ENCODE measurements around the gene PSMC3. TPM values are rescaled to one million over a fixed set of nuclear protein-coding genes. Genes with fewer than 3 reads are reported as not detected.

Gene PSMC3
- total and polyA plus RNA-seq, 9 of the 15 experiments (the other 6 are each of a cell fraction or from before 2014, with no cell fraction given) = 44.3 to 324 (median 240) TPM

DNA sequence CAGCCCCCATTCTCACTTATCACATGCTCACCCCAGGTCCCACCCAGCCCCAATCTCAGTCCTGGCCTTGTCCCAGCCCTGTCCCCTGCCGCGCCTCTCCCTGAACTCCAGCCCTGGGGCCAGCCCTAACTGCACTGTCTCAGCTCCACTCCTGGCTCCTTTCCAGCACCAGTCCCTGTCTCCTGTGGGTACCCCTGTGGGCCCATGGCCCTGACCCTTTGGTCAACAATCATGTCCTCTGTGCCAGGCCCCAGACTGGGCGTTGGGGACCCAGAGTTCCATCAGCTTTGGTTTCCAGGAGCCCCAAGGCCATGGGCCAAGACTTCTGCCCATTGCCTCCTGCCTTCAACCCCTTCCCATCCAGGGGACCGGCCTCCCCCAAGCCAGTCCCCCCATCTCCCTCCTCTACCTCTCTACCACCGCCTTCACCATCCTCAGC is 48.6 kb downstream of the PSMC3 start (continued):
- TF ChIP-seq ZBTB7A (IDR thresholded peaks at IDR 0.05; ENCODE audit: borderline replicate concordance, control insufficient read depth, low read depth, low read length) = 0 out of 2 replicates have a peak, but pooled peaks have one; percentile 6
- TF ChIP-seq ARHGAP35 (IDR thresholded peaks at IDR 0.05; ENCODE audit: partially characterized antibody) = no peak
- TF ChIP-seq PHF21A (IDR thresholded peaks at IDR 0.05; ENCODE audit: borderline replicate concordance, low read depth) = peak; percentile 81; the same call in 1 of the 2 replicates
- no peak for TF ChIP-seq SRSF9 (IDR thresholded peaks at IDR 0.05; ENCODE audit: borderline replicate concordance, low read depth, low read length)
- TF ChIP-seq CREB1 (IDR thresholded peaks at IDR 0.05) = no peak
- 0 out of 2 replicates have a peak, but pooled peaks have one; percentile 33 for TF ChIP-seq CREB1 (CRISPR knock-in tag; IDR thresholded peaks at IDR 0.05)
- TF ChIP-seq FOXK1 (CRISPR knock-in tag; IDR thresholded peaks at IDR 0.05; ENCODE audit: borderline replicate concordance) = 0 out of 2 replicates have a peak, but pooled peaks have one; percentile 33

DNA sequence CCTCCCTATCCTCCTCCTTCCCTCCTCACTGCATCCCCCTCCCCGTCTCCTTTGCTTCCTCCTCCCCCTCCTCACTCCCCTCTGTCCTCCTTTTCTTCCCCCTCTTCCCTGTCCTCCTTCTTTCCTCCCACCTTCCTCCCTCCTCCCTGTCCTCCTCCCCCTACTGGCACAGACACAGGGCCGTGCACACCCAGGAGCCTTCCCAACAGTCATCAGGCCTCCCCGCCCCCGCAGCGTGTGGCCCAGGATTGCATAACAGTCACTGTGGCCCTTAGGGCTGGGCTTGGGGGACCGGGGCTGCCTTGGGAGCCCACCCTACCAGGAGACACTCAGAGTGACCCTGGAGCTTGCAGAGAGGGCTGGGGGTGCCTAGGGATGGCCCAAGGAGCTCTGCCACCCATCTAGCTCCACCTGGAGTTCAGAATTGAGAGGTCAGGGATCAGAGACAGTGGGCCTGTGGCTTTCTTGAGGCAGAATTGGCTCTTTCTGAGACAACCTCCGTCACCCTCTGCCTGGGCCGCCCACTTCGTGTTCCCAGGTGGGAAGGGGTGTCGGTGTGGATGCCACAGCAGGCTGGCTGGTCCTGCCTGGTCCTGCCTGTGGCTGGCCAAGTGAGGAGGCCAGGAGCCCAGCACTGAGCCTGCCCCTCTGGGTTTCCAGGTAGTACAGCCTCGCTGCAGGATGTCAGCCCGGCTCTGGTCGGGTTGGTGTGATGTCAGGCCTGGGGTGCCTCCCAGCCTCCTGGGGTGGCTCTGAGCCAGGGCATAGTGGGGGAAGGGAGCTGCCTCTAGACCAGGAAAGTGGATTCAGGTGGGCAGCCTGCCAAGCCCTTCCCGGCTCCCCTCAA is 49.5 kb downstream of the PSMC3 start:
- FAIRE-seq = peak; percentile 74
- H3K4me3 ChIP-seq = peak overlapping the region; percentile 47
- DNase-seq (ENCODE audit: extremely low read depth in 1 of 4, low spot score in 3 of 4) = peak; percentile 65 to 82 (median 79)
- peak; percentile 51 for ATAC-seq
- H3K4me2 ChIP-seq (ENCODE audit: insufficient read depth, low read length) = peak overlapping the region; percentile 76
- no peaks in the 10 kb centered on the region for H3K27me3 ChIP-seq (ENCODE audit: control insufficient read depth in 2 of 2, insufficient read depth in 2 of 2, low read length in 2 of 2)
- H3K9me1 ChIP-seq (ENCODE audit: control insufficient read depth, insufficient read depth, low read length) = no peaks in the 10 kb centered on the region
- in situ Hi-C loops (cut with MboI) (no loop called here), intact Hi-C loops (cut with micrococcal nuclease) (loop anchor here (10.0 kb wide), 1 partner anchor 238 kb away; no protein-coding TSS in a partner anchor)
- H3K36me3 ChIP-seq (ENCODE audit: control insufficient read depth, insufficient read depth, low read length) = peaks cover 13% of the 10 kb centered on the region; the same call in 1 of the 3 replicates
- H3K9ac ChIP-seq (ENCODE audit: insufficient read depth in 1 of 2, low read depth in 2 of 2, low read length in 2 of 2) = peak overlapping the region; percentile 82 to 93
- POLR2A ChIA-PET = interaction anchor here (0.6 to 1.3 kb wide), 11 partner anchors 8 to 1446 kb away, joined by 3 read pairs; no protein-coding TSS in a partner anchor
- peaks cover 26% of the 10 kb centered on the region for H3K79me2 ChIP-seq (ENCODE audit: control insufficient read depth, insufficient read depth, low read length)
- BruUV-seq (replicated peaks) = no TSS peak
- H2AFZ ChIP-seq (ENCODE audit: low read depth, low read length) = peak overlapping the region; percentile 68
- H3K4me1 ChIP-seq (replicated peaks in 1 of 2; ENCODE audit: control insufficient read depth in 2 of 2, insufficient read depth in 2 of 2, low read length in 2 of 2) = peaks cover 37 to 51% of the 10 kb centered on the region in 2 experiments
- H3K27ac ChIP-seq (ENCODE audit: extremely low read depth, low read depth, low read length) = peak overlapping the region; percentile 86
- no peaks in the 10 kb centered on the region for H4K20me1 ChIP-seq (replicated peaks; ENCODE audit: control insufficient read depth, insufficient read depth, low read length)
- H3K9me3 ChIP-seq (replicated peaks; ENCODE audit: control insufficient read depth, insufficient read depth, low read depth, low read length) = no peaks in the 10 kb centered on the region
- CTCF ChIA-PET (ENCODE audit: low intra/inter-chr PET ratio) = interaction anchor here (0.7 kb wide), 1 partner anchor 78 kb away, joined by 3 read pairs; no protein-coding TSS in a partner anchor
- 15% methylated on average over 13 of the region's 14 CpGs for WGBS (ENCODE audit: insufficient coverage, low coverage, missing lambda C conversion rate)
- TF ChIP-seq, protein P1, sequence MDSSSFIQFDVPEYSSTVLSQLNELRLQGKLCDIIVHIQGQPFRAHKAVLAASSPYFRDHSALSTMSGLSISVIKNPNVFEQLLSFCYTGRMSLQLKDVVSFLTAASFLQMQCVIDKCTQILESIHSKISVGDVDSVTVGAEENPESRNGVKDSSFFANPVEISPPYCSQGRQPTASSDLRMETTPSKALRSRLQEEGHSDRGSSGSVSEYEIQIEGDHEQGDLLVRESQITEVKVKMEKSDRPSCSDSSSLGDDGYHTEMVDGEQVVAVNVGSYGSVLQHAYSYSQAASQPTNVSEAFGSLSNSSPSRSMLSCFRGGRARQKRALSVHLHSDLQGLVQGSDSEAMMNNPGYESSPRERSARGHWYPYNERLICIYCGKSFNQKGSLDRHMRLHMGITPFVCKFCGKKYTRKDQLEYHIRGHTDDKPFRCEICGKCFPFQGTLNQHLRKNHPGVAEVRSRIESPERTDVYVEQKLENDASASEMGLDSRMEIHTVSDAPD (CRISPR knock-in tag; IDR thresholded peaks at IDR 0.05) = no peak
- TF ChIP-seq ETV1 (tag; conservative IDR thresholded peaks at IDR 0.05; ENCODE audit: low read depth) (no peak), RUNX1 (IDR thresholded peaks at IDR 0.05; ENCODE audit: low read depth) (no peak), ZNF436 (CRISPR knock-in tag; IDR thresholded peaks at IDR 0.05) (no peak), MBD2 (IDR thresholded peaks at IDR 0.05; ENCODE audit: borderline replicate concordance, low read depth) (peak; percentile 50; the same call in 1 of the 2 replicates), GABPB2 (CRISPR knock-in tag; conservative IDR thresholded peaks at IDR 0.05) (no peak), BRF1 (IDR thresholded peaks at IDR 0.05; ENCODE audit: borderline replicate concordance, extremely low read depth, insufficient read length) (no peak), GABPB1 (CRISPR knock-in tag; IDR thresholded peaks at IDR 0.05) (no peak), THRAP3 (IDR thresholded peaks at IDR 0.05; ENCODE audit: borderline replicate concordance) (0 out of 2 replicates have a peak, but pooled peaks have one; percentile 63), XRCC3 (IDR thresholded peaks at IDR 0.05) (no peak)
- TF ChIP-seq, protein P2, sequence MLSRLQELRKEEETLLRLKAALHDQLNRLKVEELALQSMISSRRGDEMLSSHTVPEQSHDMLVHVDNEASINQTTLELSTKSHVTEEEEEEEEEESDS (CRISPR knock-in tag; IDR thresholded peaks at IDR 0.05) = no peak
- TF ChIP-seq, protein P3, sequence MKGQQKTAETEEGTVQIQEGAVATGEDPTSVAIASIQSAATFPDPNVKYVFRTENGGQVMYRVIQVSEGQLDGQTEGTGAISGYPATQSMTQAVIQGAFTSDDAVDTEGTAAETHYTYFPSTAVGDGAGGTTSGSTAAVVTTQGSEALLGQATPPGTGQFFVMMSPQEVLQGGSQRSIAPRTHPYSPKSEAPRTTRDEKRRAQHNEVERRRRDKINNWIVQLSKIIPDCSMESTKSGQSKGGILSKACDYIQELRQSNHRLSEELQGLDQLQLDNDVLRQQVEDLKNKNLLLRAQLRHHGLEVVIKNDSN (CRISPR knock-in tag; IDR thresholded peaks at IDR 0.05) = no peak
